ENCODE data around the gene HMOX2.

HMOX2 gene

DNA sequence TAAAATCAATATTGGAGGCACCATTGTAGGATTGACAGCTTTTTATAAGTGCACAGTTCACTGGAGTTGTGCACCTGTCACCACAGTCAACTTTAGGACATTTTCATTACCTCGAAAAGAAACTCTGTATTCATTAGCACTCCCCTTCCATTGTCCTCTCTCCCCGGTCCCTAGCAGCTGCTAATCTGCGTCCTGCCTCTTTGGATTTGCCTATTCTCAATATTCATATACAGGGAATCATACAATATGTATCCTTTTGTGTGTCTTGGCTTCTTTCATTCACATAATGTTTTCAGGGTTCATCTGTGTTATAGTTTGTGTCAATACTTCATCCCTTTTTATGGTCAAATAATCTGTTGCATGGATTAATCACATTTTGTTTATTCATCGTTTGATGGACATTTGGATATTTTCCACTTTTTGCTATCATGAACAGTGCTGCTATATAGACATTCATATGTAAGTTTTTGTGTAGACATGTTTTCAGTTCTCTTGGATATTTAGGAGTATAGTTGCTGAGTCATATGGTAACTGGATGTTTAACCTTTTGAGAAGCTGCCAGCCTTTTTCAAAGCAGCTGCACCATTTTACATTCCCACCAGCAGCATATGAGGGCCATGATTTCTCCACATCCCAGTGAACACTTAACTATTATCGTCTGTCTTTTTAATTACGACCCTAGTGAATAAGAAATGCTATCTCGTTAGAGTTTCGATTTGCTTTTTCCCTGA is 40.7 kb upstream of the HMOX2 start:
- H3K4me3 ChIP-seq (ENCODE audit: low read depth in 1 of 2, low read length in 2 of 2): no peak overlapping the region
- H3K36me3 ChIP-seq (ENCODE audit: insufficient read depth, low read length): peaks cover 77% of the 10 kb centered on the region
- no peak overlapping the region for H3K9ac ChIP-seq (ENCODE audit: low read depth, low read length)
- H3K4me2 ChIP-seq (ENCODE audit: insufficient read depth, low read length): no peak overlapping the region
- H3K27me3 ChIP-seq (ENCODE audit: insufficient read depth, low read length, poor library complexity): no peaks in the 10 kb centered on the region
- H4K20me1 ChIP-seq (ENCODE audit: insufficient read depth, low read length): peaks cover 4% of the 10 kb centered on the region; the same call in 1 of the 2 replicates
- no peak overlapping the region for H3K27ac ChIP-seq (ENCODE audit: low read length)
- H3K79me2 ChIP-seq (ENCODE audit: insufficient read depth, low read length): peaks cover 15% of the 10 kb centered on the region
- H3K9me3 ChIP-seq (ENCODE audit: insufficient read depth, low read length, severe bottlenecking): no peaks in the 10 kb centered on the region
- ATAC-seq (ENCODE audit: insufficient read depth, low read depth) (no peak), DNase-seq (no peak)
- TF ChIP-seq, protein P1, sequence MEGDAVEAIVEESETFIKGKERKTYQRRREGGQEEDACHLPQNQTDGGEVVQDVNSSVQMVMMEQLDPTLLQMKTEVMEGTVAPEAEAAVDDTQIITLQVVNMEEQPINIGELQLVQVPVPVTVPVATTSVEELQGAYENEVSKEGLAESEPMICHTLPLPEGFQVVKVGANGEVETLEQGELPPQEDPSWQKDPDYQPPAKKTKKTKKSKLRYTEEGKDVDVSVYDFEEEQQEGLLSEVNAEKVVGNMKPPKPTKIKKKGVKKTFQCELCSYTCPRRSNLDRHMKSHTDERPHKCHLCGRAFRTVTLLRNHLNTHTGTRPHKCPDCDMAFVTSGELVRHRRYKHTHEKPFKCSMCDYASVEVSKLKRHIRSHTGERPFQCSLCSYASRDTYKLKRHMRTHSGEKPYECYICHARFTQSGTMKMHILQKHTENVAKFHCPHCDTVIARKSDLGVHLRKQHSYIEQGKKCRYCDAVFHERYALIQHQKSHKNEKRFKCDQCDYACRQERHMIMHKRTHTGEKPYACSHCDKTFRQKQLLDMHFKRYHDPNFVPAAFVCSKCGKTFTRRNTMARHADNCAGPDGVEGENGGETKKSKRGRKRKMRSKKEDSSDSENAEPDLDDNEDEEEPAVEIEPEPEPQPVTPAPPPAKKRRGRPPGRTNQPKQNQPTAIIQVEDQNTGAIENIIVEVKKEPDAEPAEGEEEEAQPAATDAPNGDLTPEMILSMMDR (IDR thresholded peaks at IDR 0.05; ENCODE audit: borderline replicate concordance, extremely low read depth, low read length, poor library complexity, severe bottlenecking): no peak
- TF ChIP-seq EZH2 (IDR thresholded peaks at IDR 0.05; ENCODE audit: borderline replicate concordance, low read depth, low read length, severe bottlenecking): no peak
- H2AFZ ChIP-seq (ENCODE audit: low read depth, low read length): no peak overlapping the region
- H3K4me1 ChIP-seq (ENCODE audit: insufficient read depth, low read length): no peaks in the 10 kb centered on the region

DNA sequence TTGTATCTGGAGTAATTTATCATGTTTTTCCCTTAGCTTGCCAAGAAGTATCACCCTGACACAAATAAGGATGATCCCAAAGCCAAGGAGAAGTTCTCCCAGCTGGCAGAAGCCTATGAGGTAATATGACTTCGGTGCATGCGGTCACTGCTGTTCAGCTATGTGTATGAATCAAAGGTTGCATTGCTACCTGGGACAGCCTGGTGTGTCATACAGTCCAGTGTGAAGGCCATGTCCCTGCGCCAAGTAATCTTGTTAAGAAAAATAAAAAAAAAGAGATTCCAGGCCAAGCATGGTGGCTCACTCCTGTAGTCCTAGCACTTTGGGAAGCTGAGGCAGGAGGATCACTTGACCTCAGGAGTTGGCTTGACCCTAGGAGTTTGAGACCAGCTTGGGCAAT is 38.8 kb upstream of the HMOX2 start:
- Histone ChIP-seq H3K9me3 (ENCODE audit: insufficient read depth, low read length, severe bottlenecking) (no peaks in the 10 kb centered on the region), H3K4me3 (ENCODE audit: low read depth in 1 of 2, low read length in 2 of 2) (no peak overlapping the region), H4K20me1 (ENCODE audit: insufficient read depth, low read length) (0 out of 2 replicates have a peak, but pooled peaks cover 7% of the 10 kb centered on the region), H3K27ac (ENCODE audit: low read length) (no peak overlapping the region), H3K4me2 (ENCODE audit: insufficient read depth, low read length) (no peak overlapping the region), H2AFZ (ENCODE audit: low read depth, low read length) (no peak overlapping the region), H3K9ac (ENCODE audit: low read depth, low read length) (no peak overlapping the region), H3K79me2 (ENCODE audit: insufficient read depth, low read length) (peaks cover 9% of the 10 kb centered on the region), H3K27me3 (ENCODE audit: insufficient read depth, low read length, poor library complexity) (no peaks in the 10 kb centered on the region), H3K36me3 (ENCODE audit: insufficient read depth, low read length) (peaks cover 81% of the 10 kb centered on the region), H3K4me1 (ENCODE audit: insufficient read depth, low read length) (no peaks in the 10 kb centered on the region)
- TF ChIP-seq, protein P1 (IDR thresholded peaks at IDR 0.05; ENCODE audit: borderline replicate concordance, extremely low read depth, low read length, poor library complexity, severe bottlenecking): no peak
- TF ChIP-seq EZH2 (IDR thresholded peaks at IDR 0.05; ENCODE audit: borderline replicate concordance, low read depth, low read length, severe bottlenecking): no peak
- no peak for ATAC-seq (ENCODE audit: insufficient read depth, low read depth)
- no peak for DNase-seq

DNA sequence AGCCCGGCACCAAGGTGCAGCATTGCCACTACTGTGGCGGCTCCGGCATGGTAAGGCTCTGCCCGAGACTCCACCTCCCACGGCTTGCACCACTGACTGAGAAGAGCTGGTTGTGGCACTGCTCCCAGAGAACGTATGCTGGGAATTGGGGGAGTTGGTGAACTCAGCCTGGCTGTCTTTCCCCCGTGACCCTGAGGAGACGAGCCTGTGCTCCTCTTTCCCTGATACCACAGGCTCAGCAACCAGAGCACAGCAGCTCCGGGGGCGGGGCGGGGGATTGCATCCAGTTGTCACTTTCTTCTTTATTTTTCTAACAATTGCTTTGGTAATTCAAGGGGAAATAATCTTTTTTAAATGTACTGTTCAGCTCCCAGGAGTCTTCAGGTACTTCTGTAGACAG is 33.8 kb upstream of the HMOX2 start:
- Histone ChIP-seq H2AFZ (ENCODE audit: low read depth, low read length) (no peak overlapping the region), H3K4me3 (ENCODE audit: low read depth in 1 of 2, low read length in 2 of 2) (no peak overlapping the region), H4K20me1 (ENCODE audit: insufficient read depth, low read length) (0 out of 2 replicates have a peak, but pooled peaks cover 10% of the 10 kb centered on the region), H3K4me2 (ENCODE audit: insufficient read depth, low read length) (no peak overlapping the region), H3K27ac (ENCODE audit: low read length) (no peak overlapping the region), H3K4me1 (ENCODE audit: insufficient read depth, low read length) (no peaks in the 10 kb centered on the region), H3K36me3 (ENCODE audit: insufficient read depth, low read length) (peaks cover 84% of the 10 kb centered on the region), H3K79me2 (ENCODE audit: insufficient read depth, low read length) (no peaks in the 10 kb centered on the region; the same call in 1 of the 2 replicates), H3K9ac (ENCODE audit: low read depth, low read length) (no peak overlapping the region), H3K9me3 (ENCODE audit: insufficient read depth, low read length, severe bottlenecking) (no peaks in the 10 kb centered on the region), H3K27me3 (ENCODE audit: insufficient read depth, low read length, poor library complexity) (no peaks in the 10 kb centered on the region)
- no peak for DNase-seq
- no peak for TF ChIP-seq EZH2 (IDR thresholded peaks at IDR 0.05; ENCODE audit: borderline replicate concordance, low read depth, low read length, severe bottlenecking)
- TF ChIP-seq, protein P1 (IDR thresholded peaks at IDR 0.05; ENCODE audit: borderline replicate concordance, extremely low read depth, low read length, poor library complexity, severe bottlenecking): no peak
- no peak for ATAC-seq (ENCODE audit: insufficient read depth, low read depth)

All from DND-41 (cell line).